GM12878 (cell line): ENCODE results near the gene PSMB8.

Source experiments
- RELB ChIP-seq: fragments of 450-650 bp; IDR thresholded peaks from 2 replicates; pipeline ENCODE4 v1.6.1; 2017; ENCODE audit warnings: low read depth, mild to moderate bottlenecking, moderate library complexity
- SIN3A ChIP-seq: IDR thresholded peaks from 2 replicates; pipeline ENCODE4 v1.6.1; 2012; ENCODE audit warnings: low read depth, low read length, improper control_type of control experiment
- ZBTB33 ChIP-seq: fragments of 450-650 bp; IDR thresholded peaks from 2 replicates; pipeline ENCODE4 v1.6.1; 2017; ENCODE audit warnings: mild to moderate bottlenecking
- TF ChIP-seq, protein P1 (sequence below), 3 experiments: IDR thresholded peaks in 2 of 3; conservative IDR thresholded peaks in 1 of 3; 2 replicates each; pipeline ENCODE4 v1.5.1; 2011; ENCODE audit warnings: low read depth in 3 of 3, low read length in 3 of 3, mild to moderate bottlenecking in 3 of 3, control low read depth in 2 of 3, moderate library complexity in 2 of 3, inconsistent platforms in 1 of 3, mixed read lengths in 1 of 3; ENCODE audit not compliant: control insufficient read depth in 2 of 3, insufficient read depth in 1 of 3; ENCODE audit errors: extremely low read depth in 1 of 3

GRCh38 chr6:32807020-32807580 is 36.7 kb downstream of the PSMB8 start:
- TF ChIP-seq, protein P1, sequence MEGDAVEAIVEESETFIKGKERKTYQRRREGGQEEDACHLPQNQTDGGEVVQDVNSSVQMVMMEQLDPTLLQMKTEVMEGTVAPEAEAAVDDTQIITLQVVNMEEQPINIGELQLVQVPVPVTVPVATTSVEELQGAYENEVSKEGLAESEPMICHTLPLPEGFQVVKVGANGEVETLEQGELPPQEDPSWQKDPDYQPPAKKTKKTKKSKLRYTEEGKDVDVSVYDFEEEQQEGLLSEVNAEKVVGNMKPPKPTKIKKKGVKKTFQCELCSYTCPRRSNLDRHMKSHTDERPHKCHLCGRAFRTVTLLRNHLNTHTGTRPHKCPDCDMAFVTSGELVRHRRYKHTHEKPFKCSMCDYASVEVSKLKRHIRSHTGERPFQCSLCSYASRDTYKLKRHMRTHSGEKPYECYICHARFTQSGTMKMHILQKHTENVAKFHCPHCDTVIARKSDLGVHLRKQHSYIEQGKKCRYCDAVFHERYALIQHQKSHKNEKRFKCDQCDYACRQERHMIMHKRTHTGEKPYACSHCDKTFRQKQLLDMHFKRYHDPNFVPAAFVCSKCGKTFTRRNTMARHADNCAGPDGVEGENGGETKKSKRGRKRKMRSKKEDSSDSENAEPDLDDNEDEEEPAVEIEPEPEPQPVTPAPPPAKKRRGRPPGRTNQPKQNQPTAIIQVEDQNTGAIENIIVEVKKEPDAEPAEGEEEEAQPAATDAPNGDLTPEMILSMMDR (IDR thresholded peaks at IDR 0.05 in 2 of 3, conservative IDR thresholded peaks at IDR 0.05 in 1 of 3; ENCODE audit: control insufficient read depth in 2 of 3, extremely low read depth in 1 of 3, insufficient read depth in 1 of 3, low read depth in 3 of 3, low read length in 3 of 3): no peak
- no peak for TF ChIP-seq SIN3A
- TF ChIP-seq ZBTB33: no peak
- no peak for TF ChIP-seq RELB
